Measurements from ENCODE around the gene AHNAK.
A peak's percentile ranks its signal among the peaks of the same experiment; 100 is the strongest.

The AHNAK gene

DNA sequence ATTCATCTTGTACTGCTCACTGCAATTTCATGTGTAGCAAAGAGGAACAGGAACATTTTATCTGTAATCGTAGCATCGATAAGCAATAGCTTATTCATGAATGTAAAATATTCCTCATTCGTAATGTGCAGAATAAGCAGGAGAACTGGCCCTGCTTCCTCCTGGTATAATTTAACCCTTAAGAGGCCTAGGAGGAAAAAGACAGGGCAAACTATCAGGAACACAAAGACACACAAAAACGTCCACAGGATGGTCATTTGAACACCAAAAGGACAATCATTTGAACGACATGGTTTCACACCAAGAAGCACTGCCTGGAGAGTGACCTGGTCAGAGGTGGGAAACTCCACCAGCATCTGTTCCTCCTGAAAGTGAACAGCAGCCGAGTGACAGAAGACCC is 63.9 kb downstream of the AHNAK start:
- no peaks in the 10 kb centered on the region for H3K36me3 Mint-ChIP-seq (ENCODE audit: low read depth)

DNA sequence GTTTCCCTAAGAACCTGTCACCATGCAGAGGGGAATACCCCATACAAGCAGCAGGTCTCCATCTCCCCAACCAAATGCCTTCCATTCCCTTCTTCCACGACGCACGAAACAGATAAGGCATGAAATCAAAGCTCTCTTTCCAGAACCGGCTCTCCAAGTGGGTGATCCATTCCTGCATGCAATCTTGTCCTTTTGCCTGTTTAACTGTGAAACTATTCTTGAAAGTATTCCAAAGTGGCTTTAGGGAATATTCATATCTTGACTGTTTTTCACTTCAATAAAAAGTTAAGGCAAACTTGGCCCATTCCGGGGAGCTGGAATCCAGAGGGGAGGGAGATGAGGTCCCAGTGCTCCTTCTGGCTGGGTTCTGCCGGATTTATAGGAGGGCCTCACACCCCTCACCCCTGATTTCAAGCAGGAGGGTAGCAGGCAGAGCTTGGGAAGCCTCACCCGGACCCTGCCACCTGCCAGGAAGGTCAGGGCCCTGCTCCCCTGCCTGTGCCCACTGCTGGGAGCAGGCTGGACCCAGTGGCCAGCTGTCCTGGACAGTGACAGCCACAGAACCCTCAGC is 66.9 kb downstream of the AHNAK start:
- no peaks in the 10 kb centered on the region for H3K36me3 Mint-ChIP-seq (ENCODE audit: low read depth)

More for the DNA sequence above, 63.9 kb downstream of the AHNAK start:
- no peak overlapping the region for H3K4me3 Mint-ChIP-seq
- H3K4me1 Mint-ChIP-seq = peaks cover 47% of the 10 kb centered on the region
- H3K27ac Mint-ChIP-seq = no peak overlapping the region
- peaks cover 4% of the 10 kb centered on the region for H3K27me3 Mint-ChIP-seq (ENCODE audit: low read depth, poor library complexity)
- no peak for DNase-seq
- TF ChIP-seq, protein P1, sequence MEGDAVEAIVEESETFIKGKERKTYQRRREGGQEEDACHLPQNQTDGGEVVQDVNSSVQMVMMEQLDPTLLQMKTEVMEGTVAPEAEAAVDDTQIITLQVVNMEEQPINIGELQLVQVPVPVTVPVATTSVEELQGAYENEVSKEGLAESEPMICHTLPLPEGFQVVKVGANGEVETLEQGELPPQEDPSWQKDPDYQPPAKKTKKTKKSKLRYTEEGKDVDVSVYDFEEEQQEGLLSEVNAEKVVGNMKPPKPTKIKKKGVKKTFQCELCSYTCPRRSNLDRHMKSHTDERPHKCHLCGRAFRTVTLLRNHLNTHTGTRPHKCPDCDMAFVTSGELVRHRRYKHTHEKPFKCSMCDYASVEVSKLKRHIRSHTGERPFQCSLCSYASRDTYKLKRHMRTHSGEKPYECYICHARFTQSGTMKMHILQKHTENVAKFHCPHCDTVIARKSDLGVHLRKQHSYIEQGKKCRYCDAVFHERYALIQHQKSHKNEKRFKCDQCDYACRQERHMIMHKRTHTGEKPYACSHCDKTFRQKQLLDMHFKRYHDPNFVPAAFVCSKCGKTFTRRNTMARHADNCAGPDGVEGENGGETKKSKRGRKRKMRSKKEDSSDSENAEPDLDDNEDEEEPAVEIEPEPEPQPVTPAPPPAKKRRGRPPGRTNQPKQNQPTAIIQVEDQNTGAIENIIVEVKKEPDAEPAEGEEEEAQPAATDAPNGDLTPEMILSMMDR (IDR thresholded peaks at IDR 0.05) = no peak
- H3K9me3 Mint-ChIP-seq = peaks cover 4% of the 10 kb centered on the region

DNA sequence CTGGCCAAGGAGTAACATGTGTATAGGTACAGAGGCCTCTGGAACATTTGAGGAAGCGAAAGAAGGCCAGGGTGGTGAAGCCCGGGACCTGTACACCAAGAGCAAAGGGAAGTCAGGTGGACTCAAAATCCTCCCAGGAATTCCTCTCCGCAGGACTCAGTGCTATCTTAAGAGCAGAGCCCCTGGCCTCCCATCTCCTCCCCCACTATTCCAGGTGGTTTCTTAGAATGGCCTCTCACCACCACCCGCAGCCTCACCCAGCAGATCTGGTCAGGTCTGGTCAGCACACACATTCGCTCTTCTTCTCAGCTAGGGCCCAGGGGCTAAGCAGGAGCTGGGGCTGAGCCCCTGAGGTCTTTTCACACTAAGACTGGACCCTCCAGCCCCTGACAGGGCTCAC is 68.7 kb downstream of the AHNAK start:
- Mint-ChIP-seq H3K4me3 (no peak overlapping the region), H3K4me1 (peaks cover 26% of the 10 kb centered on the region), H3K36me3 (ENCODE audit: low read depth) (no peaks in the 10 kb centered on the region), H3K27me3 (ENCODE audit: low read depth, poor library complexity) (peaks cover 4% of the 10 kb centered on the region), H3K27ac (no peak overlapping the region), H3K9me3 (no peaks in the 10 kb centered on the region)
- TF ChIP-seq, protein P1 (IDR thresholded peaks at IDR 0.05) = no peak
- DNase-seq = no peak

More for the DNA sequence above, 66.9 kb downstream of the AHNAK start:
- H3K4me3 Mint-ChIP-seq = no peak overlapping the region
- H3K27ac Mint-ChIP-seq = peak overlapping the region; percentile 76
- no peak for DNase-seq
- TF ChIP-seq, protein P1 (IDR thresholded peaks at IDR 0.05) = no peak
- peaks cover 35% of the 10 kb centered on the region for H3K4me1 Mint-ChIP-seq
- H3K9me3 Mint-ChIP-seq = peaks cover 4% of the 10 kb centered on the region
- peaks cover 4% of the 10 kb centered on the region for H3K27me3 Mint-ChIP-seq (ENCODE audit: low read depth, poor library complexity)

DNA sequence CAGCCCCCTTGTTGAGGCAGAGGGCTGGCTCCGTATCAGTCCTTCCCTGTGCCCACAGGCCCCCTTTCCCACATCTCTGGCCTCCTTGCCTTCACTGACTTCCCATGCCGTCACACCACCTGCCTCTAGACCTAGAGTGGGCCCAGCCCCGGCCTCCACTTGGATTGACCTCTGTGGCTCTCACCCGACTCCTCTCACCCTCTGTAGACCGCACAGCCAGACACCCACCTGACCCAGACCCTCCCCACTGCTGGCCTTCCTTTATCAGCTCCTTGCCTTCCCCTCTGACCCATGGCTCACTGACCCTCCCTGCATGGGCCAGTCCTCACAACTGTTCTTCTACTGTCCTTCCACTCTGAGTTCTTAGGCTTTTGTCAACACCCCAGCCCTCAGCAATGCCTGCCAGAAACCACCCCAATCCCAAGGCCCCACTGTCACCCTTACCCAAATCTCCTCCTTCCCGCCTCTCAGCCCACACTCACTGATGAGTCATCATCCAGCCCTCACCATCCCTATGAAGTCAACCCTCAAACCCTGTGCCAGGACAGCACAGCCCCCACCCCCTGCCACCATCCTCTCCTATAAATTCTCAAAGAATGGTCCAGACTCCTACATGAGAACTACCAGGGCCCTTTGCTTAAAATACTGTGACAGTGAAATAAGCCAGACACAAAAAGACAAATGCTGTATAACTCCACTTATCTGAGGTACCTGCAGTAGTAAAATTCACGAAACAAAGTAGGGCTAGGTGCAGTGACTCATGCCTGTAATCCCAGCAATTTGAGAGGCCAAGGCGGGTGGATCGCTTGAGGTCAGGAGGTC is 74.3 kb downstream of the AHNAK start:
- Mint-ChIP-seq H3K27ac (peak overlapping the region; percentile 96), H3K27me3 (ENCODE audit: low read depth, poor library complexity) (no peaks in the 10 kb centered on the region), H3K36me3 (ENCODE audit: low read depth) (no peaks in the 10 kb centered on the region), H3K4me3 (no peak overlapping the region), H3K4me1 (peaks cover 14% of the 10 kb centered on the region), H3K9me3 (no peaks in the 10 kb centered on the region)
- TF ChIP-seq, protein P1 (IDR thresholded peaks at IDR 0.05) = no peak
- DNase-seq = no peak

DNA sequence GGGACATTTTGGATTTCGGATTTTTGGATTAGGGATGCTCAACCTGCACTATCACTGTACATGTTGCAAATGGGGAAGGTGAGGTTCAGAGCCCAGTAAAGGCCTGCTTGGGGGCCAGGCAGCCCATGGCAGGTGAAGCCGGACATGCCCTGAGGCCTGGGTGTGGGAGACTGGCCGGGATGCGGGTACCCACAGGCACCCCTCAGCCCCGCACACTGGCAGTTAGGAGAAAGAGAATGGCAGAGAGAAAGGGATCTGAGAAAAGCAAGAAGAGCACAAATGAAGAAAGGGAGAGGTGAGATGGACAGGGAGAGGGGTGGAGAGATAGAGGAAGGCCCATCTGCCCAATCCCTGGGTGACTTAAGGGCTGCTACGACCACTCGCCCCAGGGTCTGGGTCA is 75.0 kb downstream of the AHNAK start:
- H3K4me1 Mint-ChIP-seq = peaks cover 14% of the 10 kb centered on the region
- no peak overlapping the region for H3K4me3 Mint-ChIP-seq
- H3K36me3 Mint-ChIP-seq (ENCODE audit: low read depth) = no peaks in the 10 kb centered on the region
- no peaks in the 10 kb centered on the region for H3K27me3 Mint-ChIP-seq (ENCODE audit: low read depth, poor library complexity)
- TF ChIP-seq, protein P1 (IDR thresholded peaks at IDR 0.05) = no peak
- no peaks in the 10 kb centered on the region for H3K9me3 Mint-ChIP-seq
- no peak overlapping the region for H3K27ac Mint-ChIP-seq
- DNase-seq = no peak

Measured in nephron progenitor cell (in vitro differentiated cells).